ENCODE data around the gene INAFM2.

Gene INAFM2

DNA sequence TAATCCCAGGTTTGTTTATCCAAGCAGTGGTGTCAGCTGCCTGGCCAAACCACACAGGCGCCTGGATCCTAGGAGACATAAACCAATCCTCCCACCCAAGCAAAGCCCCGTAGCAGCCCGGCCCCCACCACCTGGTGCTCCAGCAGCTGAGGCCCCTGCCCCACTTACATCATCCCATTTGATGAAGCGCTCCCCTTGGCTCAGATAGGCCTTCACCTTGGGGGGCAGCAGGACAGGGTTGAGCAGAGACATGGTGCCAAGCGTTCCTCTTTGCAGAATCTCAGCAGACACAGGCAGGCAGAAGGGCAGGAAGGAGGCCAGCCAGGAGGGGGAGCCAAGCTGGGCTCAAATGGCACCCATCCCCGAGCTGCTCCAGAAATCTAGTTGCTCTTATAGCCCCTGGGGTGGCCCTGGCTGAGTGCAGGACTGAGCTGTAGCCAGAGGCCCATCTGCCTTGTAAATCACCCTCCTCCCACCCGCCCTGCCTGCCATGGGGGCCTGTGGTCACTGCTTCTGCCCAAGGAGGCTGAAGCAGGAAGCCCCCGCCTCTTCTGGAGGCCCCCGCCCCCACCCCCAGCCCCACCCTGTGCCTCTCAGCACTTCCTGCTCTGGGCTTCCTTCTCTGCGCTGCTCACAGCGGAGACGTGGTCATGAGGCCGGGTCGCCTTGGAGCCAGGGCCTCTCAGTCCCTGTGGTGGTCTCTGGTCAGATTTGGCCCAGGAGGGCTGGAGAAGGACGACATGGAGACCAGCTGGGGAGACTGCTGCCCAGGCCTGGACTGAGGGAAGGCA lies 15.9 kb upstream of the INAFM2 start, which contains the start of gene PLCB2:
Gene PLCB2, minus strand, starts transcription at position 515 of the 791 bp plus-strand sequence. Its CDS starts 263 bp downstream, at position 252.
- DNase-seq = peak; percentile 3

DNA sequence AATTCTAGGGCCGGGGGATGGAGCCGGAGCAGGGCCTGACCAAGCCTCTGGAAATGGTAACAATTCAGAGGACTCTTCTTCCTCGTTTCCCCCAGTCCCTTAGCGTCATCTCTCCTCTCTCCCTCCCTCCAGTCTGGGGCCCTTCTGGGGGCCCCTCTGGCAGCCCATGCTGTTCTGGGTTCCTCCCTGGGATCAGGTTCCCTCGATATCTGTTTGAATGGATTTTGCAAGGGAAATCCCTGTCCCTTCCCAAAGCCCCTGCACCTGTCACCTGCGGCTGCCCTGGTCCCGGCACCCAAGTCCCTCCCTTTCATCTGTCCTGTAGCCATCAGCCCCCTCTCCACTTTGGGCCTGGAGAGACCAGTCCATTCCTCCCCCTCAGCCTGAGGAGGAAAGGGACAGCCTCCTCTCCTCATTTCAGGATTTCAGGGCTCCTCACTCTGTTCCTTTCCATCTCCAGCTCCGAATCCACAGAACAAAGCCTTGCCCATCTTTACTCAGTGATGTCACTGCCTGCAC lies 14.1 kb upstream of the INAFM2 start:
- DNase-seq = no peak

DNA sequence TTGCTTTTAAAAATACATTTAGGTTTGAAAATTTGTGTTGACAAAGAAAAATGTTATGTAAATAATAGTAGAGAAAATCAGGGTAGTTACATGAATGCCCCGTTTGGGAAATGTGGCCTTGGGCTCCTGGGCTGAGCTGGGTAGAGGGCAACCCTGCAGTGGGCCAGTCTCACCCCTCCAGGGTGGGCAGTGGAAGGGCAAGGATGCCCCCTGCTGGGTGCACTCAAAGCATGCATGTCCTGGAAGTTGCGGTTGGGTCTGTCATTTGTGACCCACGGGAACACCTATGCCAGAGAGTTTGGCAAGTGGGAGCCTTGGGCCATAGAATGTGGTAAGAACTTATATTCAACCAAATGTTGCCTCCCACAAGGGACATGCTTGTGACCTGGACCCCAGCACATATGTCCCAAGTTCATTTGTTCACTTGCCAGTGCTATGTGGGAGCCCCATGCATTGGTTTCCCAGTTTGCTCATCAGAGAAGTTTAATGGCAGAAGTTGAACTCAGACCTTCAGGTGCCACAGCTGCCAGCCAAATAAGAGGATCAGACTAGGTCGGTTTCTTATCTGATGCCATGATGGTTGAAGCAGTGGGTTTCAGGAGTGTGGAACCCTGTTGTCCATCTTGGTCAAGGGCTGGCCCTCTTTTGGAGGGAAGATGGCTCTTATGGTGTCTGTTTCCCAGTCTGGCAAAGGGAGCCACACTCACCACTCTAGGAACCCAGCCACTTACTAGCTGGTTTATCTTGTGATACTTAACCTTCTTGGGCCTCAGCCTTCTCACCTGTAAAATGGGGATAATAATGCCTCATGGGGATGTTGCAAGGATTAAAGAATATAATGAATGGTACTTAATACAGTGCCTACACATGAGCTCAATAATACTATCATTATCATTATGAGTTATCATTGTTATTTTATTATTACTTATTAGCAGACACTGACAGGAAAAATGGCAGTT lies 13.2 kb upstream of the INAFM2 start:
- peak; percentile 7 for DNase-seq

DNA sequence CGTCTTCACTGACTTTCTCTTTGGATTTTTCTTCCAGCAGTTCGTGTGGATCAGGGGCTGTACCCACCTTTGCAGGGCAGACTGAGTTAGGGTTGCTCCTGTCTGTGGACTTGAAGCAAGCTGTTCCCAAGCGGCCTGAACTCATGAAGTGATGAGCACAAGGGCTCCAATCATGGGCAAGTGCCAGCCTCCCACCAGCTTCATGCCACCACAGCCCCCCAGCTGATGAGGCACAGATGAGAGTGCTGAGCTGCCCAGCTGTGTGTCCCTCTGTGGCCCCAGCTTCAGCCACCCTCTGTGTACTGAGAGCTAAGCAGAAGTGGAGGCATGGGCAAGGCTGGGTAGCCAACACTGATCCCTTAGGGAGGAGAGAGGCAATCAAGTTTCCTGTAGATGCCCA lies 12.5 kb upstream of the INAFM2 start:
- DNase-seq = no peak

DNA sequence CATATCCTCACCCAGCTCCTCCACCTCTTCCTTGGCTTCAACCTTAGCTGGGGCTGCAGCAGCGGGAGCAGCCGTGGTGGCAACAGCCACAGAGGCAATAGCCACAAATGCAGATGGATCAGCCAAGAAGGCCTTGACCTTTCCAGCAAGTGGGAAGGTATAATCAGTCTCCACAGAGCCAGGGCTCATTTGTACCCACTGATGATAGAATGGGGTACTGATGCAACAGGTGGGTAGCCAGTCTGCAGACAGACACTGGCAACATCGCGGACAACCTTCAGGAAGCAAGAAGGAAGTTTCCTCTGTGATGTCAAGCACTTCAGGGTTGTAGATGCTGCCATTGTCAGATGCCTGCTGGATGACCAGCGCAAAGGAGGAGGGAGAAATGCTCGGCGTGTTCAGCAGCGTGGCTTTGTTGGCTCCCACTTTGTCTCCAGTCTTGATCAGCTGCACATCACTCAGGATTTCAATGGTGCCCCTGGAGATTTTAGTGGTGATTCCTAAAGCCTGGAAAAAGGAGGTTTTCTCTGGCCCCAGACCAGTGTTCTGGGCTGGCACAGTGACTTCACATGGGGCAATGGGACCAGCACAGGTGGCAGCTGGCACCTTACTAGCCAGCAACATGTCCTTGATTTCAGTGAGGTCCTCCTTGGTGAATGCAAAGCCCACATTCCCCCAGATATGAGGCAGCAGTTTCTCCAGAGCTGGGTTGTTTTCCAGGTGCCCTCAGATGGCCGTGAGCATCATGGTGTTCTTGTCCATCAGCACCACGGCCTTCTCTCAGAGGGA lies 10.9 kb upstream of the INAFM2 start:
- no peak for DNase-seq

DNA sequence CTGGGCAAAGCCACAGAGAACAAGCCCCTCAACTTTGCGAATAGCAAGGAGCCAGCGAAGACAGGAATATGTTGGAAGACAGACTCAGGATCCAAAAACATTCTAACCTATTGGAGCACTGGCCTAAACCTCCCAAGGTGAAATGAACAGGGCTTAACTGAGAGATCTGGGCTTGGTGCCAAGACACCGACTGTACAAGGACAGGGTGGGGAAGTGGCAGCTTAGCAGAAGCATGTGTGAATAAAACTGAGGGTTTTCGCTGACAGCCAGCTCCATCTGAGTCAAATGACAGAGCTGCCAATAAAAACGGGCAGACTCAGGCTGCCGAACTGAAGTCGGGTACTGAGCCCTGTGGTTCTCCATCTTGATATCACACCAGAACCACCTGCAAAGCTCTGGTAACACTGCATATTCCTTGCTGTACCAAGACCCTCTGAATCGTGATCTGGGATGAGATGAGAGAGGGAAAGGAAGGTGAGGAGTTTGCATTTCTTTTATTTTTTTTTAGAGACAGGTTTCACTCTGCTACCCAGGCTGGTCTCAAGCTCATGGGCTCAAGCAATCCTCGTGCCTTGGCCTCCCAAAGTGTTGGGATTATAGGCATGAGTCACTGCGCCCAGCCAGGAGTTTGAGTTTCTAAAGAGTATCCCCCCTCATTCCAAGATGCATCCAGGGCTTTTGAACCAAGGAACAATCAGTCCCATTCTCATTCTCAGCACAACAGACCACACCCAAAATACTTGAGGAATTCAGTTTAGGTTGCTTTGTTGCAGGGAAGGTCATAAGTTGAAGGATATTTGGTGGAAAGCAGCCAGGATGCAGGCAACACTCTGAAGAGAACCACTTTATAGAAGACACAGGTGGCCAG lies 9.7 kb upstream of the INAFM2 start:
- peak; percentile 89 for DNase-seq

DNA sequence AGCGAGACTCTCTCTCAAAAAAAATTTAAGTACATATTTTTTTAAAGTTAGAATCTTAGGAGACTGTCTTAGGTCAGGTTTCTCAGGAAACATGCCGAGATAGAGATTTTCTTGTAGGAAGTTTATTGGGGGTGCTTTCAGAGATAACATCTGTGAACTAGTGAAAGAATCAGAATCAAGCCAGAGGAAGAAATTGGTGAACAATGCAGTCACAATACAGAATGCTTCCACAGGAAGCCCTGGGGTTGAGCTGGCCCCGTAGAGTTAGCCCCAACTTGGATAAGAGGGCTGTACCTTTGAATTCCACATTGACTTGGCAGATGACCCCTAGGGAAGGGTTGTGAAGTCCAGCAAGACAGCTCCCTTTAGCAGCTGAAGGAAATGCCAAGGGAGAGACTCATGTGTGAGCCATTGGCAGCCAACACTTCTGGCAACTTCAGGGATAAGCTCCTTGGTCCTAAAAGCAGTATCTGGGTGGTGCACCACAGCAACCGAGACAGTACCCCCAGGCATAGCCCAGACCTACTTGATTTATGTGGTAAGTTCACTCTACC lies 8.7 kb upstream of the INAFM2 start:
- DNase-seq = no peak

DNA sequence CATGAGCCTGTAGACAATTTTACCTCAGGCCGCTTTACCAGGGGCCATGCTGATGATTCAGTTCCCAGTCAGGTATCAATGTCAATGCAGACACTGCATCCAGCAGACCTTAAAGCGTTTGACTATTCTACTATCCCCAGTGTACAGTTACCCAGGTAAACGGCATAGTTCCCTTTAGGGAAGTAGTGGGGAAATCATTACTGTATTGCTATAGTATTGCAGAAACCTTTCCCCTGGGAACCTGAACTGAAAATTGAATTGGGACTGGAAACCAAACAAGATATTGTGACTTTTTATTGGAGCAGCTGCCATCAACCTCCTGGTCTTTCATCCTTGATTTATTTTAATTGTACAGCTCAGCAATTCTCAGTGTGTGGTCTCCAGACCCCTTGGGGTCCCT lies 6.6 kb upstream of the INAFM2 start:
- no peak for DNase-seq

DNA sequence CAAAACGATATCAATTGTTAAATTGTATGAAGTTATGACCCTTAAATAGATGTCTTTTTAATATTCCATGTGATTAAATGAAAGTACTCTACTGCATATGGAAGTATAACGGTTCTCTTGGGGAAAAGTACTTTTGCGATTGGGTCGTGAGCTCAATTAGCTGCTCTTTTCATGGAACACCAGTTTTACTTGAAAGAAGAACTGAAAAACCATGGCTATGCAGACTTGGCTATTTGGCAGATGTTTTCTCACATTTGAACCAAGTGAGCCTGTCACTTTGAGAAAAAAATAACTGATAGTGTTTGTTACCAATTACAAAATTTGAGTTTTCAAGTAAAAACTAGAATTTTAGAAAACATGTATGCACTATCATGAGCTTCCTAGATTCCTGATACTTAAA lies 5.9 kb upstream of the INAFM2 start:
- no peak for DNase-seq

DNA sequence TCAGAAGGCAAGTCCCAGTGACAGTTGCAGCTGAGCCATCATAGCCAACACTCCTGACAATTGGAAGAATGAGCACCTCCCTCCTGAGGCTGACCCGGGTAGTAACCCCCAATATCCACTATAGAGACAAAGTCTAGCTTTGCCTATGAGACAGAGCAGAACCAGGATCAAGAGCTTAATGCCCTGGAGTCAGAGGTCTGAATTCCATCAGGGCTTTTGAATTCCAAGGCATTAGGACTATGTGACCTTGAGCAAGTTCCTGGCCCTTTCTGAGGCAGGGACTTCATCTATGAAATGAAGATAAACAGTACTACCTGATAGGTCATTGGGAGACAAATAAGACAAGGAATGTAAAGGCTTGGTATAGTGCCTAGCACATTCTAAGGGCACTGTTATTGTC lies 3.1 kb upstream of the INAFM2 start:
- no peak for DNase-seq

DNA sequence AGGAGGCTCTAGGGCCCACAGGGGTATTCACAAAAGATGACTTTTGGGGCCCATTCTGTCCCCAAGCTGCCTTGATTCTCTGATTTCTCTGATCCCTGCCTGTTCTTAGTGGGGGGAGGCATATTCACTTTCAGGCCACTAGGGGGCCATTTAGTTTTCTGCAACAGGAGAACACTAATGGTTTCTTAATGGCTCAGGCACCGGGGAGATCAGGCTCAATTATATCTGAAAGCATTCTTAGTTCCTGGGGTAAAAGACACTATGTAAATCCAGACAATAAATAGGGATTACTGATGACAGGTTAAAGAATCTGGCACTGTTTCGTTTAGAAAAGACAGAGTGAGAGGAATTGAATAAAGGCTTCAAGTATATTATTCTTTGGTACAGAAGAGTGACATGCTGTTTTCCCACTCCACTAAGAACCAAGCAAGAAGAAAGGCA lies 2.5 kb upstream of the INAFM2 start:
- peak; percentile 78 for DNase-seq

DNA sequence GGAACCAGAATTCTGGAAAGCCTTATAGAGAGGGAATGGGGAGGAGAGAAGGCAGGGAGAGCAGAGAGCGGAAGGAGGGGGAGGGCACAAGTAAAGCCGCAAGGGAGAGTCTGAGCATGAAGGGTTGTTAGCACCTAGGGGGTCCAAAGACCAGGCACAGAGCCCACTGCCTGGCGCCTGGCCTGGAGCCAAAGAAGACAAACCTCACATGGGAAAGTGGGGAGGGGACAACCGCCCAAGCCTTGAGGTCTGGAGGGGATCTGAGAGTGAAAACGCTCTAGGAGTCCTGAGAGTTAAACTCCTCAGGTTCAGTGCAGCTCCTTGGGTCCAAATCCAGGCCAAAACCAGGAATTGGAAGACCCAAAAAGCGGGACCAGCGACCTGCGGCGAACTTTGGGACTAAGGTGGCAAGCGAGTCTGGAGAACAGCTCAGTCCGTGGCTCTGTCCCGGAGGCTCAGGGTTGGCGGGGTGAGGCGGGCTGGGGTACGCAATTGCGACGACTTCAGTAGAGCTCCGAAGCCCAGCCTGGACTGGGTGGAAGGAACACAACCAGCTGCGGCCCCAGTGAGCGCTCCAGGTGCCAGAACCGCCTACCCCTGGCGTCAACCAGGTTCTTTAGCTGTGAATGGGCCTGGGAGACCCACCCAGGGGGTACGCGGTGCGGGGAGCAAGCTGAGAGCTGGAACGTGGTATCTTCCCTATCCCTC lies 807 bp upstream of the INAFM2 start:
- DNase-seq = peak; percentile 69

DNA sequence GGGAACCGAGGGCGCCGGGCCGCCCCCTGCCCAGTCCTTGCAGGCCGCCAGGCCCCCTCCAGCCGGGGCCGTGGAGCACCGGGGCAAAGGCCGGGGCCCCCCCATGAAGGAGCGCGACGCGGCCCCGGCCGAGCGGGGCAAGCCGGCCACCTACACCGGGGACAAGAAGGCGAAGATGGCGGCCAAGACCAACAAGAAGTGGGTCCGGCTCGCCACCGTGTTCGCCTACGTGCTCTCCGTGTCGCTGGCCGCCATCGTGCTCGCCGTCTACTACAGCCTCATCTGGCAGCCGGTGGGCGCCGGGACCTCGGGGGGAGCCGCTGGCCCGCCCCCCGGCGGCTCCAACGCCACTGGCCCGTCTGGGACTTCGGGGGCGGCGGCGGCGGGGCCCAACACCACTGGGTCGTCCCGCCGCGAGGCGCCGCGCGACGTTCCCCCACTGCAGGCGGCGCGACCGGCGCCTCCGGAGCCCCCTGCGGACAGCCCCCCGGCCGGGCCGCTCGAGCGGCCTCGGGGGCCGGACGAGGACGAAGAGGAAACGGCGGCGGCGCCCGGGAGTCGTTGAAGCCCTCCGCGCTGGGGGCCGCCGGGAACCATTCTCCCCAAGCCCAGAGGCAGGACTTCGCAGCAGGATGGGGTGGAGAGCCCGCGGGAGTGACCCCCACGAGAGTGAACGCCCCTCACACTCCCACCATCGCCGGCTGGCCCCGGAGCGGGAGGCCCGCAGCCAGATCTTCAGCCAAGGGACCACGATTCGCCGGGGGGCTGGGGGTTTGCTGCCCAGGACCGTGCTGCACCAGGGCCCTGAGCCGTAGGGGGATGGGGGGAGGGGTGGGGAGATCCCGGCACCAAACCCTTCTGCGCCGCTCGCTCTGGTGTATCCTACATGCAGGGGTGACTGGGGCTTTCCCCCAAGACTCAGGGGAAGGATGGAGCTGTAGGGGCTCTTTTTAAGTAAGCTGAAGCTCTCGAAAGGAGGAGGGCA lies 753 bp downstream of the INAFM2 start:
- DNase-seq = peak; percentile 7

DNA sequence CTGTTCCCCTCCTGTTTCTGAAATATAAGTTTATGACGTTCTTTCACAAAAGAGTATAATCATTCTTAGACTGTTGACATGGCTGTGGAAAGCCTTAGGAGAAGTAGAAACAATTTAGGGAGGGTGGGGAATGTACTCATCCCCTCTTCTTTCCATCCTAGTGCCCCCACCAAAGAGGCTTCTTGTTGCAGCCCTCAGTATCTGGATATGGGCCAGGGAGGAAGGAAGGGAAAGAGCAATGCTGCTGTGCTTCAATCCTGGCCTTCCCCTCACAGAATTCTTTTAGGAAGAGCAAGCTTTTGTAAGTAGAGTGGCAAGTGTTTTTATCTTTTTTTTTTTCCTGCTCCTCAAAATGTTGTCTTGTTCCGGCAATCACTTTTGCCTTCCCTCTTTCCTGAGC lies 1.7 kb downstream of the INAFM2 start:
- DNase-seq = no peak

DNA sequence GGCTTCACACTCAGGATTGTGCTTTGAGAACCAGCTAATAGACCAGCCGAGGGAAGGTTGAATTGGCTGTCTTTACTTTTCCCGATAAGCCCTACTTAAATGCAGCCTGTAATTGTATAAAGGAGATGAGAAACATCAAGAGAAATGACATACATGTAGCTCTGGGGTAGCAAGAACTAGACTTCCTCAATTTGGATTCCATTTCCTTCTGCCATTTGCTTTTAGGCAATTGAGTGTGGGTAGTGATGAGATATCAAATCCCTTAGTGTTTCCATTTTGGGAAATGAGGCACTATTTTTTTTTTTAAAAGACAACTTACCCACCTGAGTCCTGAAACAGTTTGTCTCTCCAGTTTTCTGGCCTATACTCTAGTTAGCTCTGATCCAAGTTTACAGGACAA lies 2.2 kb downstream of the INAFM2 start:
- DNase-seq = no peak

DNA sequence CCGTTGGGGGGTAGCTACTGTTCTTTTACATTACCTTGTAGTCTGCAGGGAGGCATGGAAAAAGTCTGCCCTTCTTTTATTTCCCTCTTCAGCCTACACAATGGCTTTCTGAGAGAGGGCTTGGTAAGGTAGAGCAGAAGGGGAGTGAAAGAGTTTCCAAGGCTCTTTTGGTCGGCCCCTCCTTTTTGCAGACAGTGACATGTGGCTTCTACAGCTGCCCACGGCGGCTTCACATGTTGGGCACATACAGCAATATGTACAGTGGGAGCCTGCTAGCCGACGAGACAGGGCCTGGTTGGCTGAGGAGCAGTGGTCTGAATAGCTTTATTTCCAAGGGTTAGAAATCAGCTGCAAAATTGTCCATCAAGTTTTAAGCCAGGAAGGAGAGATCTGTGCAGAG lies 4.0 kb downstream of the INAFM2 start:
- DNase-seq = no peak

DNA sequence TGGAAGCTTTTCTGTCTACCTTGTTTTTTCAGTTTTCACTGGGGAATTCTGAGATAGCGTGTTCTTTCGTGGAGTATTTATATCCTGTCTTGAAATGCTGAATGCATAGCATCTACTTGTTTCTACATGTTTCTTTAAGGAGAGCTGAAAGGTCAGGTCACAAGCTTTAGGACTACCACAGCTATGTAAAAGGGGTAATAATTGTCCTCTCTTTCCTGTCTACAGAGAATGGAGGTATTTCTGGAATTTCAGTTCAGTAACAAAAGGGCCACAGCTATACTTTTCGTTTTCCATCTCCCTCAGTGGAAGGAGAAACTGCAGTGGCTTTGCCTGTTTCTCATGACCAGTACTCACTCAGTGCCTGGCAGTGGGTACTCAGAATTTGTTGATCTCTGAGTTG lies 4.7 kb downstream of the INAFM2 start:
- DNase-seq = no peak

DNA sequence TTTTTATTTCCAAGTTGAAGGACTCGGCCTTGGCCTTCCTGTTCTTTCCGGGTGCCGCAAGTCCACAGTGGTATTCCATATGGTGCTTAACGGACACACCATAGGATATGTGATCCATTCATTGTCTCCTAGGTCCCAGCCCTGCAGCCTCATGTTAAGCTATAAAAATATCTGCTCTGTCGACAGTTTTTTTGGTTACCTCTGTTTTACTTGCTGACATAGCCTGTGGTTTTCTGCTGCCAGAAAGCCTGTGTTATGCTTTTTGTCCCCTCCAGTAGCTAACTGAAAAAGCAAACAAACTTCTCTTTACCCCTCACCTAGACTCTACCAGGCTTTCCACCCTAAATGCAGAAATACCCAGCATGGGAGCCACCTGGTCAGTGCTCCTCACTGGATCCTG lies 5.3 kb downstream of the INAFM2 start:
- DNase-seq = no peak

DNA sequence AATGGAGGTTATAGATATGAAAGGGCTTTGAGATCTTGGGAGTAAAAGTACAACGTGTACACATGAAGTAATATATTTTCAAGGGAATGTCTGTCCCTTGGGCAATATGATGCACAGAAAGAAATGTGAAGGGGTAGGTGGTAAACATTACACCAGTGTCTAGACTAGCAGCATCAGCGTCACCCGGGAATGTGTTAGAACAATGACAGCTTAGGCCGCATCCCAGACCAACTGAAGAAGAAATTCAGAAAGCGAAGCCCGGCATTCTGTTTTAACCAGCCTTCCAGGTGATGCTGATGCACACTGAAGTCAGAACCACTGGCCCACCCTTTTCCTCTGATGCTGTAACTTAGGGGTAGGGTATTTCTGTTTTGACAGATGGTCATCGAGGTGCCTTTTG lies 6.3 kb downstream of the INAFM2 start:
- DNase-seq = no peak

Measured in COR-L47 (cell line).